Spleen (tissue), 11 donors: Measurements from ENCODE around the gene ANKRD33. TPM values are rescaled to one million over a fixed set of nuclear protein-coding genes. Genes with fewer than 3 reads are reported as not detected.

ENCODE experiments used
- DNase-seq: peaks from one replicate; pipeline ENCODE4 v3.0.0-alpha.2; 2020
- H3K27ac ChIP-seq, 8 donors: fragments of 200-600 bp; sonication (generic) in 7 of 8; 1 replicate in 4 of 8; 2 replicates in 4 of 8; pipeline versions ENCODE4 v1.5.0 to v1.8.0; 2016 to 2021; ENCODE audit warnings: inconsistent platforms in 4 of 8, mild to moderate bottlenecking in 4 of 8, moderate library complexity in 1 of 8
- H3K27me3 ChIP-seq, 7 donors: fragments of 200-600 bp; sonication (generic) in 6 of 7; replicated peaks in 1 of 7; 1 replicate in 4 of 7; 2 replicates in 3 of 7; pipeline versions ENCODE4 v1.5.0 to v1.8.0; 2016 to 2021; ENCODE audit warnings: inconsistent platforms in 3 of 7, mild to moderate bottlenecking in 1 of 7
- H3K36me3 ChIP-seq, 6 donors: fragments of 200-600 bp; sonication (generic) in 5 of 6; 1 replicate in 4 of 6; 2 replicates in 2 of 6; pipeline versions ENCODE4 v1.5.0 to v1.8.0; 2016 to 2021; ENCODE audit warnings: inconsistent platforms in 2 of 6
- H3K4me1 ChIP-seq, 6 donors: fragments of 200-600 bp; sonication (generic) in 5 of 6; 1 replicate in 3 of 6; 2 replicates in 3 of 6; pipeline versions ENCODE4 v1.5.0 to v1.8.0; 2016 to 2021; ENCODE audit warnings: inconsistent platforms in 3 of 6
- H3K4me3 ChIP-seq, 8 donors: fragments of 200-600 bp; sonication (generic) in 7 of 8; 1 replicate in 4 of 8; 2 replicates in 4 of 8; pipeline versions ENCODE4 v1.5.0 to v1.8.0; 2016 to 2021; ENCODE audit warnings: inconsistent platforms in 4 of 8, mild to moderate bottlenecking in 4 of 8, moderate library complexity in 2 of 8
- H3K9me3 ChIP-seq, 8 donors: fragments of 200-600 bp; sonication (generic) in 7 of 8; 1 replicate in 4 of 8; 2 replicates in 4 of 8; pipeline versions ENCODE4 v1.5.0 to v1.8.0; 2016 to 2021; ENCODE audit warnings: inconsistent platforms in 4 of 8
- POLR2A ChIP-seq, 3 donors: fragments of 450-650 bp; IDR thresholded peaks; one replicate each; pipeline ENCODE4 v1.5.1; 2017; ENCODE audit warnings: antibody characterized with exemption in 3 of 3, mild to moderate bottlenecking in 1 of 3
- POLR2AphosphoS5 ChIP-seq, 3 donors: sonication (generic); formaldehyde crosslinking; IDR thresholded peaks; one replicate each; pipeline ENCODE4 v1.5.1; 2017; ENCODE audit warnings: antibody characterized with exemption in 3 of 3
- WGBS, 5 donors: extraction: QIAGEN DNeasy Blood & Tissue Kit in 3 of 5; methylation state at CpG; one replicate each; pipeline versions ENCODE4 v1.1.5 to v1.1.7; 2013 to 2018; 5-methylcytosine and 5-hydroxymethylcytosine counted together
- intact Hi-C: fragments of 100-400 bp; cut with DNase I; formaldehyde crosslinking; loops from one replicate; pipeline ENCODE4 v1.15.0; 2023; ENCODE audit warnings: low total_unique reads
- polyA plus RNA-seq, 3 donors: library from polyadenylated mRNA; stranded (reverse); fragments of 200-250 nt; gene quantifications; one replicate each; pipeline ENCODE4 v1.2.1, GENCODE V29; 2013
- total RNA-seq, 7 donors: library from RNA; depleted of rRNA in 3 of 7; stranded (reverse); fragments of >200 nt in 3 of 7; fragmentation: NEBNext Ultra II Directional in 4 of 7; extraction: Animal tissue kit (Norgen Biotek cat#: 25700) in 4 of 7; gene quantifications; one replicate each; pipeline versions ENCODE4 v1.1.0 to v1.2.1, GENCODE V29; 2016 to 2021
- TF ChIP-seq, protein P1 (sequence below), 11 experiments: fragments of 200-600 bp in 7 of 11; fragments of 450-650 bp in 4 of 11; sonication (generic) in 4 of 11; IDR thresholded peaks in 8 of 11; conservative IDR thresholded peaks in 3 of 11; 1 replicate in 7 of 11; 2 replicates in 4 of 11; pipeline versions ENCODE4 v1.4.0 to v1.8.0; 2016 to 2021; ENCODE audit warnings: antibody characterized with exemption in 11 of 11, inconsistent platforms in 4 of 11, mild to moderate bottlenecking in 1 of 11
- donor health status: healthy with polysubstance abuse.
- donor health status: DM: no; HTN: no; CAD: no; lungs with moderate emphysema.
- donor health status: DM: no; HTN: no; CAD: no.
- donor health status: Bipolar disorder and iron deficiency.
- donor health status: healthy.
- donor health status: DM: no; HTN: no; CAD: no.
- donor health status: DM: yes; HTN: yes; CAD: no.

ANKRD33 gene
- total and polyA plus RNA-seq, 10 donors = not detected

DNA sequence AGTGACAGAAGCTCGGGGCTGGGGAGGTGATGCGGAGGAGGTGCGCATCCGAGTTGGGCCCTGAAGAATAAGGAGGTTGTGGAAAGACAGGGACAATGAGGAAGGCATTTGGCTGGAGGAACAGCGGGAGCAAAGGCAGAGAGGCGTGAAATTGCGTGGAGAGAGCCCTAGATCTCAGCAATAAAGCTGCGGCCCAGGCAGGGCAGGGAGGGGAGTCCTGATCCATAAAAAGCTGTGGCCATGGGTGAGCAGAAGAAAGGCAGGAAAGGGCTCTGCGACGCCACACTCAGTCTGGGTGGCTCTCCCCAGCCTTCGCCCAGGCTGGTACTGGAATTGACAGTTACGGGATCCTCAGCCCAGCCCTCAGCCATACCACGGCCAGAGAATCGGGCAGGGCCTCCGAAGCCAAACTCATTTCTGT is 41.6 kb upstream of the ANKRD33 start:
- Histone ChIP-seq H3K36me3 (no peaks in the 10 kb centered on the region), H3K4me1 (peaks cover 17 to 53% (median 35%) of the 10 kb centered on the region in 6 donors), H3K27ac (peak overlapping the region in 7 of 8 donors; percentile 69 to 83 (median 76)), H3K4me3 (peak overlapping the region in 2 of 8 donors; percentile 63 to 74), H3K27me3 (peaks cover 0 to 87% (median 31%) of the 10 kb centered on the region in 7 donors), H3K9me3 (no peaks in the 10 kb centered on the region)
- intact Hi-C loops = no loop called here
- DNase-seq = no peak
- TF ChIP-seq POLR2A (IDR thresholded peaks at IDR 0.05) = no peak
- 81 to 87% (median 84%) methylated on average over 12 to 15 of the region's 15 CpGs for WGBS, 5 donors

DNA sequence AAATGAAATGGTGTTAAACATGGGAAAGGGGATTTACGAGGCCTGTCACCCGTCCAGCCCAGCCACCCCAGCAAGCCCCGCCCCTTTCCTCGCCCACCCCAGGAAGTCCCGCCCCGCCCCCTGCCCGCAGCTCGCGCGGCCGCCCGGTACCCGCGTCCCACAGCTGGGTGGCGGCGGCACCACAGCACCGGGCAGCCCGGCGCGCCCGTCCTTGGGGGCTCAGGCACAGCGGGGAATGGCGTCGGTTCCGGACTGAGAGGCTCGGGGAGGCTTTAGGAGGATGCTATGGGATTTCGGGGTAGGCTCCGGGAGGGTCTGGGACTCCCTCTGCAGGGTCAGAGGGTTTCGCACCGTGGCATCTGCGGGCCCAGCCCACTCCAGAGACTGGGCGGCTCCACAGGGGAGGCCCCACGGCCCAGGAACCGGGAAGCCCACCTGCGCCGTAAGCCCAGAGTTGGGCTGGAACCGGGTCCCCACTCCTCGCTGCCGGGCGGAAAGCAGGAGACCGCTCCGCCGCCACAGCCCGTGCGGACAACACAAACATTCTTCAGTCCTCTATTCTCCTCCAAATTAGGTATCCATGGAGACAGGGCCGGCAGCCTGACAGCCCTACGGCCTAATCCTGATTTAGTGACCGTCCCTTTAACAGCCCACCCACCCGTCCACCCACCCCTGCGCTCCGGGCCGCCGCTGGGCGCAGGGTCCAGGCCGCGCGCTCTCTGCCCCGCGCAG is 40.8 kb upstream of the ANKRD33 start:
- Histone ChIP-seq H3K27ac (peak overlapping the region; percentile 48 to 83 (median 76)), H3K36me3 (no peaks in the 10 kb centered on the region), H3K9me3 (no peaks in the 10 kb centered on the region), H3K4me3 (peak overlapping the region; percentile 45 to 74 (median 48)), H3K27me3 (peaks cover 0 to 84% (median 31%) of the 10 kb centered on the region in 7 donors), H3K4me1 (peaks cover 18 to 60% (median 40%) of the 10 kb centered on the region in 6 donors)
- peak; percentile 84 for DNase-seq
- TF ChIP-seq POLR2AphosphoS5 (IDR thresholded peaks at IDR 0.05) = peak; percentile 34 to 78 (median 65)
- TF ChIP-seq, protein P1, sequence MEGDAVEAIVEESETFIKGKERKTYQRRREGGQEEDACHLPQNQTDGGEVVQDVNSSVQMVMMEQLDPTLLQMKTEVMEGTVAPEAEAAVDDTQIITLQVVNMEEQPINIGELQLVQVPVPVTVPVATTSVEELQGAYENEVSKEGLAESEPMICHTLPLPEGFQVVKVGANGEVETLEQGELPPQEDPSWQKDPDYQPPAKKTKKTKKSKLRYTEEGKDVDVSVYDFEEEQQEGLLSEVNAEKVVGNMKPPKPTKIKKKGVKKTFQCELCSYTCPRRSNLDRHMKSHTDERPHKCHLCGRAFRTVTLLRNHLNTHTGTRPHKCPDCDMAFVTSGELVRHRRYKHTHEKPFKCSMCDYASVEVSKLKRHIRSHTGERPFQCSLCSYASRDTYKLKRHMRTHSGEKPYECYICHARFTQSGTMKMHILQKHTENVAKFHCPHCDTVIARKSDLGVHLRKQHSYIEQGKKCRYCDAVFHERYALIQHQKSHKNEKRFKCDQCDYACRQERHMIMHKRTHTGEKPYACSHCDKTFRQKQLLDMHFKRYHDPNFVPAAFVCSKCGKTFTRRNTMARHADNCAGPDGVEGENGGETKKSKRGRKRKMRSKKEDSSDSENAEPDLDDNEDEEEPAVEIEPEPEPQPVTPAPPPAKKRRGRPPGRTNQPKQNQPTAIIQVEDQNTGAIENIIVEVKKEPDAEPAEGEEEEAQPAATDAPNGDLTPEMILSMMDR (IDR thresholded peaks at IDR 0.05 in 8 of 11, conservative IDR thresholded peaks at IDR 0.05 in 3 of 11) = no peak
- intact Hi-C loops = no loop called here
- 1 to 4% (median 1%) methylated on average over 29 to 59 of the region's 59 CpGs for WGBS, 5 donors

DNA sequence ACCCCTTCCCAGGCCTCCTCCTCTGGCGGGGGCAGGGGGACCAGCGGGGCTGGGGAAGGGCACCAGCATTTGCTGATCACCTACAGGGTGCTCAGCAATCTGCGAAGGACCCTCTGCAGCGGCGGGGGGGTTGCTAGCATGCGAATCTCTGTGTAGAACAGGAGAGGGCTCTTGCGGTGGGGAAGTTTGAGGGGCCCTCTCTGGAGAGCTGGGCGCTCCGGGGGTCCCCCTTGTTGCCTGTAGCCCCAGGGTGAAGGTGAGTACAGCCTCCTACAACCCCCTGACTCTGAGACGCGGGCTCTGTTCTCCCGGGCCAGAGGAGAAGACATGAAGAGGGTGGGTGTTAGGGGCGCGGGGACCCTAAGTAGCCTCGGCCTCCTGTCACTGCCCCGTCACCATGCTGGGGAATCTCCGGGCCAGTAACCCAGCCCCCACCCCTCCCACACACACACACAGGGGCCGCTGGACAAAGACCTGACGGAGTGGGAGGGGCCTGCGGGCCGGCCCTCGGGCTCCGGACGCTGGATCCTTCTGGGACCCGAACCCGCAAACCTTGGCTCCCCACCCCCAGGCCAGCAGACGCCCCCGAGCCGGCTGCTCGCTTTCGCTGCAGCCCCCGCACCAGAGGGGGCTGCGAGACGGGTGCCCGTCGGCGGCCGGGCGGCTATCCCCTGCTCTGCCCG is 40.1 kb upstream of the ANKRD33 start:
- 0 to 2% (median 2%) methylated on average over 13 to 40 of the region's 40 CpGs for WGBS, 5 donors
- no peaks in the 10 kb centered on the region for H3K9me3 ChIP-seq
- intact Hi-C loops = no loop called here
- peaks cover 0 to 82% (median 31%) of the 10 kb centered on the region in 7 donors for H3K27me3 ChIP-seq
- no peak for DNase-seq
- peak in 1 of 3 donors; percentile 22 for TF ChIP-seq POLR2AphosphoS5 (IDR thresholded peaks at IDR 0.05)
- TF ChIP-seq, protein P1 (IDR thresholded peaks at IDR 0.05 in 8 of 11, conservative IDR thresholded peaks at IDR 0.05 in 3 of 11) = no peak
- TF ChIP-seq POLR2A (IDR thresholded peaks at IDR 0.05) = no peak
- H3K36me3 ChIP-seq = no peaks in the 10 kb centered on the region
- H3K27ac ChIP-seq = peak overlapping the region in 7 of 8 donors; percentile 69 to 83 (median 76)
- peaks cover 18 to 62% (median 40%) of the 10 kb centered on the region in 6 donors for H3K4me1 ChIP-seq
- peak overlapping the region; percentile 45 to 74 (median 48) for H3K4me3 ChIP-seq

DNA sequence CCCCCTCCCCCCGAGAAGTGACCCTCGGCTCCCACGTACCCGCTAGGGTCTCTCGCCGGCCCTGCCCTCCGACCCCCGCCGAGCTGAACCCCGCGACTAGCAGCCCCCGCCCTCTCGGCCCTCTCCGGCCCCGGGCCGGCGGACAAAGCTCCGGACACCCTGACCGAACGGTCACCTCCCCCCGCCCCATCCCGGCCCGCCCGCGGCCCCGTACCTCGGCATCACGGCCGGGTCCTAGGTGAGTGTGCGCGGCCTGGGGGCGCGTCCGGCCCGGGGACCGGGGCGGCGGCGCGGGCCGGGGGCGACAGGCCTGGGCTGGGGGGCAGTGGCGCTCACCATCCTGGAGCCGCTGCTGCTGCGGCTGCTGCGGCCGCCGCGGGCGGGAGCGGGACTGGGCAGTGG is 39.6 kb upstream of the ANKRD33 start, which contains the start of gene FIGNL2:
TSS of gene FIGNL2 (minus strand) at position 393 of the 402 bp plus-strand sequence. CDS start 26,305 bp downstream, outside the sequence.
- DNase-seq = no peak
- H3K9me3 ChIP-seq = no peaks in the 10 kb centered on the region
- no peak for TF ChIP-seq POLR2AphosphoS5 (IDR thresholded peaks at IDR 0.05)
- TF ChIP-seq, protein P1 (IDR thresholded peaks at IDR 0.05 in 8 of 11, conservative IDR thresholded peaks at IDR 0.05 in 3 of 11) = no peak
- TF ChIP-seq POLR2A (IDR thresholded peaks at IDR 0.05) = no peak
- H3K27me3 ChIP-seq = peaks cover 0 to 79% (median 31%) of the 10 kb centered on the region in 7 donors
- H3K27ac ChIP-seq = peak within 1 kb of the TSS; percentile 53 to 83 (median 76)
- H3K4me1 ChIP-seq = peaks cover 18 to 62% (median 40%) of the 10 kb centered on the region in 6 donors
- intact Hi-C loops = no loop called here
- H3K36me3 ChIP-seq = no peaks in the 10 kb centered on the region
- H3K4me3 ChIP-seq = peak within 1 kb of the TSS; percentile 45 to 74 (median 48)
- 0 to 21% (median 6%) methylated on average over 1 to 51 of the region's 51 CpGs for WGBS, 5 donors
